Measurements from ENCODE around the gene USP12. TPM values are rescaled to one million over a fixed set of nuclear protein-coding genes. Genes with fewer than 3 reads are reported as not detected.

USP12 gene
- polyA plus RNA-seq, 1 experiment, result 4.4 TPM

- Histone ChIP-seq H3K4me3 (ENCODE audit: low read depth, low read length) (no peak overlapping the region), H3K27me3 (ENCODE audit: control insufficient read depth, insufficient read depth, low read length) (no peaks in the 10 kb centered on the region), H3K36me3 (ENCODE audit: control insufficient read depth, insufficient read depth, low read length) (peaks cover 2% of the 10 kb centered on the region; the same call in 1 of the 2 replicates)
- DNase-seq (ENCODE audit: low read depth), result no peak
- CTCF ChIA-PET, result no interaction called here
- no peak for TF ChIP-seq CTCF (IDR thresholded peaks at IDR 0.05; ENCODE audit: insufficient read depth, low read depth, low read length)
- POLR2A ChIA-PET, result no interaction called here
These were observed 107.2 kb downstream of the USP12 start for GRCh38 chr13:27064252-27064995.

GRCh38 chr13:27057817-27058216 is 113.8 kb downstream of the USP12 start:
- POLR2A ChIA-PET, result no interaction called here
- Histone ChIP-seq H3K4me3 (ENCODE audit: low read depth, low read length) (no peak overlapping the region), H3K27me3 (ENCODE audit: control insufficient read depth, insufficient read depth, low read length) (no peaks in the 10 kb centered on the region), H3K36me3 (ENCODE audit: control insufficient read depth, insufficient read depth, low read length) (no peaks in the 10 kb centered on the region)
- DNase-seq (ENCODE audit: low read depth), result no peak
- TF ChIP-seq CTCF (IDR thresholded peaks at IDR 0.05; ENCODE audit: insufficient read depth, low read depth, low read length), result no peak
- CTCF ChIA-PET, result no interaction called here

DNA sequence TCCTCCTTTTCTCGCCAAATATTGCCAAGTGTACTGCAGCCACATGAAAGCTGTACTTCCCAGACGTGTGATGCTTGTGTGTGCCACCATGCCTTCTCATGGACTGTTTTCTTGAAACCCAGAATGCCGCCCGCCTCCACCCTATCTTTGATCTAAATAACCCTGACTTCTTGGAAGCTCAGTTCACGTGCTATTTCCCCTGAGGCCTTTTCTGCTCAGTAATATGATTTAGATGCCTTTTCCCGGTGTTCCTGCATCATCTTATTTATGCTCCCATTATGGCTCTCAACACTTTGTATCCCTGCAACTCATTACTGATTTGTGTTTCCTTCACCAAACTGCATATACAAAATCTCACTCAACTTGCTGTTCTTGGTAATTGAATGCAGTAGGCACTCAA is 116.1 kb downstream of the USP12 start:
- no peak for DNase-seq (ENCODE audit: low read depth)
- H3K4me3 ChIP-seq (ENCODE audit: low read depth, low read length), result no peak overlapping the region
- no peaks in the 10 kb centered on the region for H3K36me3 ChIP-seq (ENCODE audit: control insufficient read depth, insufficient read depth, low read length)
- CTCF ChIA-PET, result no interaction called here
- POLR2A ChIA-PET, result no interaction called here
- no peaks in the 10 kb centered on the region for H3K27me3 ChIP-seq (ENCODE audit: control insufficient read depth, insufficient read depth, low read length)
- TF ChIP-seq CTCF (IDR thresholded peaks at IDR 0.05; ENCODE audit: insufficient read depth, low read depth, low read length), result no peak

GRCh38 chr13:27054760-27055159 is 116.9 kb downstream of the USP12 start:
- no peak for TF ChIP-seq CTCF (IDR thresholded peaks at IDR 0.05; ENCODE audit: insufficient read depth, low read depth, low read length)
- H3K36me3 ChIP-seq (ENCODE audit: control insufficient read depth, insufficient read depth, low read length), result no peaks in the 10 kb centered on the region
- no peaks in the 10 kb centered on the region for H3K27me3 ChIP-seq (ENCODE audit: control insufficient read depth, insufficient read depth, low read length)
- no peak overlapping the region for H3K4me3 ChIP-seq (ENCODE audit: low read depth, low read length)
- POLR2A ChIA-PET, result no interaction called here
- no peak for DNase-seq (ENCODE audit: low read depth)
- CTCF ChIA-PET, result interaction anchor here (1.3 kb wide), 1 partner anchor 70 kb away, joined by 5 read pairs; no protein-coding TSS in a partner anchor

DNA sequence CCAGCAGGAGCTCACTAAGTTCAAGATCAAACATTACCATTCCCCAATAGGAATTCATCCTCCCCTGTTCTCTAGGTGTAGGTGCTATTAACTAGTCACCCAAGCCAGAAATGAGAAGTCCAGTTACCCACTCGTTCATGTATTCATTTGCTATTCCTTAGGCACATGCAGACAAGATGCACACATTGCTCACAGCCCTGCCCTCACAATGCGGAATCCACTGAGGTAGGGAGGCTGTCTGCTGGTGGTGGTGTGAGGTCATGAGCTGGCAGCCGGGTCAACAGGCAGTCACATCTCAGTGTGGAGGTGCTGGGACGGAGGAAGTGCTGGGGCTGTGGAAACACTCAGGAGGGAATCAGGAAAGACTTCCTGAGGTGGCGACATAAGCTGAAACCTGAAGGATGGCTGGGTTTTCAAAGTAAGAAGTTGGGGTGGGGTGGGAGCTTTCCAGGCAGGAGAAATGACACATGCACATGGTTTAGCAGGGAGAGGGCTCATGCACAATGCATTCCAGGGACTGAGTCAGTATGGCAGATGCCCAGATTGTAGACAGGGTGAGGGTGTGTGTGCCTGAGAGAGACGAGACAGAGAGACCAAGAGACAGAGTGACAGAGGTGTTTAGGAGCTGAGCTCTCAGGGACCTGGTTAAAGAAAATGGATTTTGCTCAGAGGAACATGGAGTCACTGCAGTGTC is 117.6 kb downstream of the USP12 start:
- CTCF ChIA-PET, result interaction anchor here (1.3 kb wide), 1 partner anchor 69 kb away, joined by 5 read pairs; no protein-coding TSS in a partner anchor
- TF ChIP-seq CTCF (IDR thresholded peaks at IDR 0.05; ENCODE audit: insufficient read depth, low read depth, low read length), result no peak
- DNase-seq (ENCODE audit: low read depth), result peak; percentile 59
- POLR2A ChIA-PET, result no interaction called here
- no peaks in the 10 kb centered on the region for H3K36me3 ChIP-seq (ENCODE audit: control insufficient read depth, insufficient read depth, low read length)
- no peaks in the 10 kb centered on the region for H3K27me3 ChIP-seq (ENCODE audit: control insufficient read depth, insufficient read depth, low read length)
- H3K4me3 ChIP-seq (ENCODE audit: low read depth, low read length), result no peak overlapping the region
